Sigmoid colon (tissue), 4 donors: Measurements from ENCODE around the gene DLD.

ENCODE experiments used
- POLR2AphosphoS5 ChIP-seq, 4 donors: sonication (generic); formaldehyde crosslinking; IDR thresholded peaks; one replicate each; pipeline ENCODE4 v1.6.1; 2017; ENCODE audit warnings: antibody characterized with exemption in 4 of 4
- TF ChIP-seq, protein P1 (sequence below), 4 experiments: fragments of 450-650 bp in 3 of 4; fragments of 200-600 bp in 1 of 4; IDR thresholded peaks; one replicate each; pipeline ENCODE4 v1.5.1; 2016 to 2019; ENCODE audit warnings: antibody characterized with exemption in 4 of 4, mild to moderate bottlenecking in 3 of 4, moderate library complexity in 2 of 4

DNA sequence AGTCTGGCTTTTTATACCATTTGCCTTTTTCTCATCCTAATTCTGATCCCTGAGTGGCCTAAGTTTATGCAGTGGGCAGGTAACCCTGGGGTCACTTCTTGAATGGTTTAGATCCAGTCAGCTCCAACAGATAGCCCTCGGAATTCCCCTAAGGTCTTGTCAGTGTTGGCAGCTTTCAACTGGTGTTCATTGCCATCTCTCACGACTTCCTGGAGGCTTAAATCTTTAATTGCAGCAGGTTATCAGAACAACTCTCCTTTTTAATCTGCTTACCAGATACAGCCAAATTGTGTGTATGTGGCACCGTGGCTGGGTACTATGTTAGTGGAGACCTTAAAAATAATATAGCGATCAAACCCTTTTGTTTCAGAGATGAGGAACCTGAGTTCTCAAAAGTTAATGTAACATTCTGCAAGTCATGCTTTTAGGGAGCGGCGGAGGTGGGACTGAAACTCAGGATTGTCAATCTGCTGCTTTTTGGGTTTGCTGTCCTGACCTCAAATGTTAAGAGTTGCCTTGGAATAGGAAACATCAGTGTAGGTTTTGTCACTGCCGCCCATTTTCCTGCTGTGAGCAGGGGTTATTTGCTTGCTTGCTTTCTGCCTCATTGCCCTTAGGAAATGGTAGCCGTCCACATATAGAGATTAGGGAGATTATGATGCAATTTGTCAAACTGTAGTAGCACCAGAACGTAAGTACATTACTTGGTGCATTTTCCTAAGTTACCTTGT lies 818 bp downstream of the DLD start:
- TF ChIP-seq, protein P1, sequence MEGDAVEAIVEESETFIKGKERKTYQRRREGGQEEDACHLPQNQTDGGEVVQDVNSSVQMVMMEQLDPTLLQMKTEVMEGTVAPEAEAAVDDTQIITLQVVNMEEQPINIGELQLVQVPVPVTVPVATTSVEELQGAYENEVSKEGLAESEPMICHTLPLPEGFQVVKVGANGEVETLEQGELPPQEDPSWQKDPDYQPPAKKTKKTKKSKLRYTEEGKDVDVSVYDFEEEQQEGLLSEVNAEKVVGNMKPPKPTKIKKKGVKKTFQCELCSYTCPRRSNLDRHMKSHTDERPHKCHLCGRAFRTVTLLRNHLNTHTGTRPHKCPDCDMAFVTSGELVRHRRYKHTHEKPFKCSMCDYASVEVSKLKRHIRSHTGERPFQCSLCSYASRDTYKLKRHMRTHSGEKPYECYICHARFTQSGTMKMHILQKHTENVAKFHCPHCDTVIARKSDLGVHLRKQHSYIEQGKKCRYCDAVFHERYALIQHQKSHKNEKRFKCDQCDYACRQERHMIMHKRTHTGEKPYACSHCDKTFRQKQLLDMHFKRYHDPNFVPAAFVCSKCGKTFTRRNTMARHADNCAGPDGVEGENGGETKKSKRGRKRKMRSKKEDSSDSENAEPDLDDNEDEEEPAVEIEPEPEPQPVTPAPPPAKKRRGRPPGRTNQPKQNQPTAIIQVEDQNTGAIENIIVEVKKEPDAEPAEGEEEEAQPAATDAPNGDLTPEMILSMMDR (IDR thresholded peaks at IDR 0.05), result no peak
- TF ChIP-seq POLR2AphosphoS5 (IDR thresholded peaks at IDR 0.05), result no peak
